GM21390 (cell line): Measurements from ENCODE around the gene DAPK3.
A peak's percentile ranks its signal among the peaks of the same experiment; 100 is the strongest.
"Not testable (repeated sequence)": the region's sequence is repeated elsewhere in the genome, so short reads cannot be mapped to it uniquely, and the experiment has no call there.

Experiments used
- ATAC-seq: cut with Tn5 transposase; IDR thresholded peaks from one replicate; pipeline ENCODE4 v1.9.1; 2021; ENCODE audit not compliant: unreplicated experiment

DAPK3 gene

DNA sequence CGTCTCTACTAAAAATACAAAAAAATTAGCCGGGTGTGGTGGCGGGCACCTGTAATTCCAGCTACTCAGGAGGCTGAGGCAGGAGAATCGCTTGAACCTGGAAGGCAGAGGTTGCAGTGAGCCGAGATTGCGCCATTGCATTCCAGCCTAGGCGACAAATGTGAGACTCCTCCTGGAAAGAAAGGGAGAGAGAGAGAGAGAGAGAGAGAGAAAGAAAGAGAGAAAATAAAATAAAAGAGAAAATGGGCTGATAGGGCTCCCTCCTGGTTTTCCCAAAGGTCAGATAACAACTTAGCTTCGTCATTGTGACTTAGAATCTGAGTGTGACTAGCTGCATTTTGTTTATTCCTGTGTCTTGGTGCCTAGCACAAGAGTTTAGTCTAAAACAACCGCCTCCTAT, 34.5 kb upstream of the DAPK3 start:
- not testable (repeated sequence) for ATAC-seq

DNA sequence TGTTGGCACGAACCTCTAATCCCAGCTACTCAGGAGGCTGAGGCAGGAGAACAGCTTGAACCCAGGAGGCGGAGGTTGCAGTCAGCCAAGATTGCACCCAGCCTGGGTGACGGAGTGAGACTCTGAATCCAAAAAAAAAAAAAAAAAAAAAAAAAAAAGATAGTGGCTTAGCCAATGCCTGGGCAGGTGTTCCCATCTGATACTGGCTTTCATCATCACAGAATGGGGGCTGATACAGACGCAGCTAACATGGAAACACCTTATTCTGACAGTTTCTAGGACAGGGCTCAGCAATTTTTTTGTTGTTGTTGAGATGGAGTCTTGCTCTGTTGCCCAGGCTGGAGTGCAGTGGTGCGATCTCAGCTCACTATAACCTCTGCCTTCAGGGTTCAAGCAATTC, 29.9 kb upstream of the DAPK3 start:
- ATAC-seq, result not testable (repeated sequence)

DNA sequence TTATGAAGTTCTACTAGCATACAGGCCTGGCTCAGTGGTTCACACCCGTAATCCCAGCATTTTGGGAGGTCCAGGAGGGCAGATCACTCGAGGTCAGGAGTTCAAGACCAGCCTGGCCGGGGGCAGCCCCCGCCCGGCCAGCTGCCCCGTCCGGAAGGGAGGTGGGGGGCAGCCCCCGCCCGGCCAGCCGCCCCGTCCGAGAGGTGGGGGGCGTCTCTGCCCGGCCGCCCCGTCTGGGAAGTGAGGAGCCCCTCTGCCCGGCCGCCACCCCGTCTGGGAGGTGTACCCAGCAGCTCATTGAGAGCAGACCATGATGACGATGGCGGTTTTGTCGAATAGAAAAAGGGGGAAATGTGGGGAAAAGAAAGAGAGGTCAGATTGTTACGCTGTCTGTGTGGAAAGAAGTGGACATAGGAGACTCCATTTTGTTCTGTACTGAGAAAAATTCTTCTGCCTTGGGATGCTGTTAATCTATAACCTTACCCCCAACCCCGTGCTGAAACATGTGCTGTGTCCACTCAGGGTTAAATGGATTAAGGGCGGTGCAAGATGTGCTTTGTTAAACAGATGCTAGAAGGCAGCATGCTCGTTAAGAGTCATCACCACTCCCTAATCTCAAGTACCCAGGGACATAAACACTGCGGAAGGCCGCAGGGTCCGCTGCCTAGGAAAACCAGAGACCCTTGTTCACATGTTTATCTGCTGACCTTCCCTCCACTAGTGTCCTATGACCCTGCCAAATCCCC, 27.9 kb upstream of the DAPK3 start:
- not testable (repeated sequence) for ATAC-seq

DNA sequence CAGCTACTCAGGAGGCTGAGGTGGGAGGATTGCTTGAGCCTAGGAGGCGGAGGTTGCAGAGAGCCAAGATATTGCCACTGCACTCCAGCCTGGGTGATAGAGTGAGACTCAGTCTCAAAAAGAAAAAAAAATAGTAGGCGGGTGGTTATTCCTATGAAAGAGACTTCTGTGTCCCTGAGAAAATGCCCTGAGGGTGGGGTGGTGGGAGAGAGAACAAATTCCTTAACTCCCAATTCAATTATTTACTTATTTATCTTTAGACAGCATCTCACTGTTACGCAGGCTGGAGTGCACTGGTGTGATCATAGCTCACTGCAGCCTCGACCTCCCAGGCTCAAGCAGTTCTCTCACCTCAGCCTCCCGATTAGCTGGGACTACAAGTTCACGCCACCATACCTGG, 24.7 kb upstream of the DAPK3 start:
- no peak for ATAC-seq

- no peak for ATAC-seq
These were observed 19.9 kb upstream of the DAPK3 start for GRCh38 chr19:3990815-3991117.

DNA sequence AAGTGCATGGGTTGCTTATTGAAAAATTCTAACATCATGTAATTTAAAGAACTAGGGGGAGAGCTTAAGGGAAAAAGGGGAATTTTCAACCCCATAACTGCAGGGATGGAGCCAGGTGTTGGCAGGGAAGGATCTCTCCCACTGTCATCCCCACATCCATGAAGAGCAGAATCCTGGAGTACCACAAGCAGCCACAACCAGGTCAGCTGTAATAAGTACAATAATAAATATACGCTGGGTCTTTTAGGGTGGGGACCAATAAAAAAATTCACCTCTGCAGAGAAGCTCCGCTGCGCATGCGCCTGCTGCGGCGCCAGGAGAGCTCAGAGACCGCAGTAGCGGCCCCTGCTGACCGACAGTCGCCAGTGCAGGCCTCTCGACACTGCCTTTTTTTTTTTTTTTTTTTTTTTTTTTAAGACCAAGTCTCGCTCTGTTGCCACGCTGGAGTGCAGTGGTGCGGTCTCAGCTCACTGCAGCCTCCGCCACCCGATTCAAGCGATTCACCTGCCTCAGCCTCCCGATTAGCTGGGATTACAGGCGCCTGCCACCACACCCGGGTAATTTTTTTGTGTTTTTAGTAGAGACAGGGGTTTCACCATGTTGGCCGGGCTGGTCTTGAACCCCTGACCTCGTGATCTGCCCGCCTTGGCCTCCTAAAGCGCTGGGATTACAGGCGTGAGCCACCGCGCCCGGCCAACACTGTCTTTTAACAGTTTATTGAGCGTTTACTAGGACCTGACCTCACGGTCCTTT, 16.9 kb upstream of the DAPK3 start:
- ATAC-seq, result no peak

DNA sequence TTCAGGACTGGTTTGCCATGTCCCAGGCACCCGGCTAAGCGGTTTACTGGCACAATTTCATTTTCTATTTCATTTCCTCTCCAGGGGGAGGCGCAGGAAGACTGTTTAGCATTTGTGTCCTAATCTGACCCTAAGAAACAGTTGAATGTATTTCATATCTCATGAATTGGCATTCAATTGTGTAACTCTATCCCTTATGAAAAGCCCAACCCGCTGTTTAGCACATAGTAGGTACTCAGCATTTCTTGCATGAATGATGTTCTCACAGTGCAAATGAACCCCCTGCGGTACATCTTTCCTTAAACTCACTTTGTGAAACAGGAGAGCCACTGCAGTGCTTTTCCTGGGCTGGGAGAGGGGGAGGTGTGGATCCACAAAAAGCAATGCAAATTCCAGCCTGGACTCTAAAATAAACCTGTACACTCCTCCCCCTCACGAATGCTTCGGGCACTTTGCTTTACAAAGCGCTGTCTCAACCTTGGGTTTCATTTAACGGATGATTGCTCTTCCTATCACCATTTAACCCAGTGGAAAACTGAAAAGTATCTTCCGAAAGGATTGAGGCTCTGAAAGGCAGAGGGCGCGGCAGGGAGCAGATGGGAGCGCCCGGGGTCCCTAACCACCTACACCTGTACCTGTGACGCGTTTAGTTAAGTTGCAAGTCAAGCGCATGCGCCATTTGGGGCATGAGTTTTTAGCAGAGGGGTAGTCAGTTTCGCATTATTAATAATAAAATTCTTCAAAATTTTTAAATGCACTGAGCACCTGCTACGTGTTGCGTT, 15.6 kb upstream of the DAPK3 start:
- no peak for ATAC-seq

- ATAC-seq, result no peak
These were observed 14.9 kb upstream of the DAPK3 start for GRCh38 chr19:3985643-3986259.

- peak; percentile 45 for ATAC-seq
These were observed 14.2 kb upstream of the DAPK3 start, which contains the start of gene EEF2 for GRCh38 chr19:3984908-3985642. Gene EEF2 (minus strand): TSS chr19:3985463. CDS start chr19:3985380, 83 bp downstream.

GRCh38 chr19:3984584-3984907, 13.6 kb upstream of the DAPK3 start:
- no peak for ATAC-seq

- no peak for ATAC-seq
These were observed 13.2 kb upstream of the DAPK3 start for GRCh38 chr19:3983936-3984583.

GRCh38 chr19:3983542-3983914, 12.6 kb upstream of the DAPK3 start:
- no peak for ATAC-seq

- ATAC-seq, result no peak
These were observed 12.0 kb upstream of the DAPK3 start for GRCh38 chr19:3982701-3983541.

- ATAC-seq, result no peak
These were observed 11.1 kb upstream of the DAPK3 start for GRCh38 chr19:3981736-3982681.

- ATAC-seq, result no peak
These were observed 10.5 kb upstream of the DAPK3 start for GRCh38 chr19:3981373-3981735.

DNA sequence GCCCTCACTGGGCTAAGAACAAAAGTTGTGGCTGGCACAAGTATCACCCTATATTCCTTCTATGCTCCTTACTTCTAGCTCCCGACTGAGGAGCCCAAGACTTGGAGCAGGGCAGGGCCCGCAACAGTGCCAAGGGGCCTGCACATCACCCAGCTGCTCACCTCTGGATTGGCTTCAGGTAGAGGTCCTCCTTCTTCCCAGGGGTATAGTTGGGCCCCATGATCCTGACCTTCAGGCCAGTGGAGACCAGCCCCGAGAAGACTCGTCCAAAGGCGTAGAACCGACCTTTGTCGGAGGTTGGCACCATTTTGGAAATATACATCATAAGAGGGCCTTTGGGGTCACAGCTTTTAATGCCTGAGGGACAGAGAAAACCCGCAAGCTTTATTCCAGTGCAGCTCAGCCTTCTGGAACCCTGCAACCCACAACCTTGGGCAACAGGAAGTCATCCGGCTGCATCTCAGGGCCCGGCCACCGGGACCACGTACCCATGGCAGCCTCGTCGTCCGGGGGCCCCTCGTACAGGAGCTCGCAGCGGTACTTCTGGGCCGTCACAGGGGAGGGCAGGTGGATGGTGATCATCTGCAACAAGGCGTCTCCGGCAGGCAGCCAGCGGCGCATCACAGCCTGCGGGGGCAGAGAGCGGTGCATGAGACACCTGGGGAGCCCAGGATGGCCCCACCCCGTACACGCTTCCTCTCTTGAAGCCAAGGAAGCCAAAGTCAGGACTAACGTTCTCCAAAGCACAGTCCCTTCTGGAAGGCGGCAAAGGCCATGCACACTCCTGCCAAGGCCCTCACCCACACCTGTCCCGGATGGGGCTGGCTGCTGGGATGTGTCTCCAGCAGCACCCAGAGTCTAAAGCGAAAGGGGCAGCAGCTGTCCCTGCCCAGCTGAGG, 9.7 kb upstream of the DAPK3 start:
- no peak for ATAC-seq

GRCh38 chr19:3979674-3980352, 8.9 kb upstream of the DAPK3 start:
- ATAC-seq, result no peak
